H1 (cell line): ENCODE measurements around the gene CC2D1B. TPM values are rescaled to one million over a fixed set of nuclear protein-coding genes. Genes with fewer than 3 reads are reported as not detected.

Experiments used
- ASH2L ChIP-seq: fragments of 200-600, 300-600 bp; sonication (generic); IDR thresholded peaks from one replicate; pipeline ENCODE4 v1.7.1; 2017; ENCODE audit warnings: low read length
- BRCA1 ChIP-seq: IDR thresholded peaks from 2 replicates; pipeline ENCODE4 v1.6.1; 2012; ENCODE audit warnings: low read depth, low read length, improper control_type of control experiment
- CHD7 ChIP-seq: fragments of 300-600 bp; sonication (generic); IDR thresholded peaks from 2 replicates; pipeline ENCODE4 v1.7.1; 2012; ENCODE audit warnings: low read length, moderate library complexity, mild to moderate bottlenecking, inconsistent platforms; ENCODE audit not compliant: insufficient replicate concordance
- JUN ChIP-seq: IDR thresholded peaks from 2 replicates; pipeline ENCODE4 v1.6.1; 2011; ENCODE audit warnings: low read depth, mild to moderate bottlenecking, improper control_type of control experiment, low read length
- NANOG ChIP-seq: IDR thresholded peaks from 2 replicates; pipeline ENCODE4 v1.6.1; 2011; ENCODE audit warnings: low read length, low read depth, mild to moderate bottlenecking, inconsistent platforms; ENCODE audit not compliant: insufficient read depth, poor library complexity, severe bottlenecking
- PHF8 ChIP-seq: fragments of 200-600 bp; sonication (generic); conservative IDR thresholded peaks from 2 replicates; pipeline ENCODE4 v1.7.1; 2012; ENCODE audit warnings: low read depth, mild to moderate bottlenecking, inconsistent platforms, low read length, moderate library complexity
- RBBP5 ChIP-seq: IDR thresholded peaks from 2 replicates; pipeline ENCODE4 v1.7.1; 2012; ENCODE audit warnings: low read depth, mild to moderate bottlenecking, inconsistent platforms, low read length, moderate library complexity, borderline replicate concordance
- RFX5 ChIP-seq: IDR thresholded peaks from 2 replicates; pipeline ENCODE4 v1.6.1; 2011; ENCODE audit warnings: low read depth, low read length, improper control_type of control experiment, borderline replicate concordance
- SIN3A ChIP-seq, 2 experiments: IDR thresholded peaks in 1 of 2; conservative IDR thresholded peaks in 1 of 2; 2 replicates each; pipeline ENCODE4 v1.6.1; 2011 to 2012; ENCODE audit warnings: low read length in 2 of 2, improper control_type of control experiment in 1 of 2, low read depth in 1 of 2, mild to moderate bottlenecking in 1 of 2
- SP1 ChIP-seq: IDR thresholded peaks from 2 replicates; pipeline ENCODE4 v1.6.1; 2011; ENCODE audit warnings: low read depth, low read length
- SRF ChIP-seq: IDR thresholded peaks from 2 replicates; pipeline ENCODE4 v1.6.1; 2011; ENCODE audit warnings: mild to moderate bottlenecking, low read depth, low read length, moderate library complexity
- YY1 ChIP-seq: IDR thresholded peaks from 2 replicates; pipeline ENCODE4 v1.6.1; 2011; ENCODE audit warnings: low read depth, mild to moderate bottlenecking, low read length
- polyA plus RNA-seq, 7 experiments: library from polyadenylated mRNA; depleted of rRNA in 3 of 7; stranded (reverse) in 5 of 7; unstranded in 2 of 7; fragments of >200 nt in 5 of 7; fragments of 200-250 nt in 2 of 7; gene quantifications; 1 replicate in 5 of 7; 2 replicates in 1 of 7; 4 replicates in 1 of 7; pipeline versions ENCODE4 v1.2.1 to v1.2.3, GENCODE V29; 2011 to 2013; ENCODE audit warnings: missing spikeins in 2 of 7, mixed read lengths in 2 of 7
- total RNA-seq: library from RNA; stranded (reverse); fragmentation: NEBNext Ultra II Directional; extraction: Animal tissue kit (Norgen Biotek cat#: 25700); gene quantifications from 2 replicates; pipeline ENCODE4 v1.2.1, GENCODE V29; 2021

The CC2D1B gene
- total and polyA plus RNA-seq, 2 of the 8 experiments (the other 6 are each of a cell fraction or from before 2014, with no cell fraction given): 7.4 to 13.1 TPM

- TF ChIP-seq CHD7: no peak
- no peak for TF ChIP-seq RFX5
- no peak for TF ChIP-seq BRCA1
- no peak for TF ChIP-seq ASH2L
- no peak for TF ChIP-seq RBBP5
- TF ChIP-seq JUN: no peak
- TF ChIP-seq PHF8: no peak
- no peak for TF ChIP-seq NANOG
- no peak for TF ChIP-seq YY1
- TF ChIP-seq SP1: no peak
- TF ChIP-seq SIN3A (conservative IDR thresholded peaks at IDR 0.05 in 1 of 2, IDR thresholded peaks at IDR 0.05 in 1 of 2; ENCODE audit: low read depth in 1 of 2, low read length in 2 of 2): no peak
- TF ChIP-seq SRF: no peak
Measured at GRCh38 chr1:52352690-52353089, 13.3 kb downstream of the CC2D1B start (continued).
